Gastroesophageal sphincter (tissue), 4 donors: ENCODE measurements around the gene ZEB2. TPM values are rescaled to one million over a fixed set of nuclear protein-coding genes. Genes with fewer than 3 reads are reported as not detected.

Experiments
- ATAC-seq: fragments of 150-250 bp; one replicate; pipeline ENCODE4 v1.9.1; 2016; ENCODE audit warnings: mild to moderate bottlenecking, moderate library complexity
- H3K27ac ChIP-seq, 4 donors: fragments of 200-600 bp; sonication (generic) in 3 of 4; 1 replicate in 3 of 4; 2 replicates in 1 of 4; pipeline ENCODE4 v1.5.1; 2016 to 2019
- H3K27me3 ChIP-seq: fragments of 200-600 bp; sonication (generic); one replicate; pipeline ENCODE4 v1.5.1; 2019
- H3K36me3 ChIP-seq, 2 donors: fragments of 200-600 bp; sonication (generic); one replicate each; pipeline ENCODE4 v1.5.1; 2019; ENCODE audit warnings: control low read depth in 1 of 2
- H3K4me1 ChIP-seq, 3 donors: fragments of 200-600 bp; sonication (generic); 1 replicate in 2 of 3; 2 replicates in 1 of 3; pipeline ENCODE4 v1.5.1; 2016 to 2019; ENCODE audit warnings: control low read depth in 2 of 3
- H3K4me3 ChIP-seq, 2 donors: fragments of 200-600 bp; sonication (generic); one replicate each; pipeline ENCODE4 v1.5.1; 2019; ENCODE audit warnings: mild to moderate bottlenecking in 1 of 2, moderate library complexity in 1 of 2
- H3K9me3 ChIP-seq, 3 donors: fragments of 200-600 bp; sonication (generic); one replicate each; pipeline ENCODE4 v1.5.1; 2017 to 2019; ENCODE audit warnings: control low read depth in 2 of 3
- CTCF ChIP-seq, 4 experiments: fragments of 200-600 bp in 2 of 4; fragments of 450-650 bp in 2 of 4; sonication (generic) in 1 of 4; IDR thresholded peaks; one replicate each; pipeline ENCODE4 v1.5.1; 2017 to 2019; ENCODE audit warnings: antibody characterized with exemption in 4 of 4, mild to moderate bottlenecking in 2 of 4, moderate library complexity in 2 of 4
- EP300 ChIP-seq: sonication (generic); formaldehyde crosslinking; IDR thresholded peaks from one replicate; pipeline ENCODE4 v1.6.1; 2017; ENCODE audit warnings: antibody characterized with exemption, mild to moderate bottlenecking
- POLR2A ChIP-seq, 2 donors: fragments of 450-650 bp; IDR thresholded peaks; one replicate each; pipeline ENCODE4 v1.6.1; 2017; ENCODE audit warnings: antibody characterized with exemption in 2 of 2, mild to moderate bottlenecking in 2 of 2, moderate library complexity in 1 of 2
- POLR2AphosphoS5 ChIP-seq: sonication (generic); formaldehyde crosslinking; IDR thresholded peaks from one replicate; pipeline ENCODE4 v1.6.1; 2017; ENCODE audit warnings: antibody characterized with exemption
- whole genome bisulfite sequencing, 2 donors: methylation state at CpG; one replicate each; pipeline ENCODE4 v1.1.5; 2018; ENCODE audit warnings: low coverage in 1 of 2; 5-methylcytosine and 5-hydroxymethylcytosine counted together
- total RNA-seq, 4 donors: library from RNA; depleted of rRNA; stranded (reverse); fragments of >200 nt; gene quantifications; one replicate each; pipeline ENCODE4 v1.1.0, GENCODE V29; 2016

Gene ZEB2
- total RNA-seq, 4 donors from 2014 or later: 42.3 to 95.7 (median 53.8) TPM

- peaks cover 0 to 37% (median 0%) of the 10 kb centered on the region in 3 donors for H3K4me1 ChIP-seq
- WGBS, 2 donors: 33 to 42% methylated on average over 1 to 2 of the region's 4 CpGs
- peak overlapping the region in 1 of 2 donors; percentile 66 for H3K4me3 ChIP-seq
- peaks cover 96% of the 10 kb centered on the region for H3K27me3 ChIP-seq
- TF ChIP-seq POLR2AphosphoS5: no peak
- TF ChIP-seq CTCF (IDR thresholded peaks at IDR 0.05): no peak
- TF ChIP-seq EP300: no peak
- no peak for TF ChIP-seq POLR2A (IDR thresholded peaks at IDR 0.05)
- H3K36me3 ChIP-seq: no peaks in the 10 kb centered on the region
- H3K27ac ChIP-seq: peak overlapping the region; percentile 20 to 94 (median 75)
- H3K9me3 ChIP-seq: no peaks in the 10 kb centered on the region
- no peak for ATAC-seq
Observed at GRCh38 chr2:144521686-144522085, 1.8 kb upstream of the ZEB2 start.

- Histone ChIP-seq H3K27ac (peak overlapping the region; percentile 20 to 94 (median 86)), H3K36me3 (no peaks in the 10 kb centered on the region), H3K4me1 (peaks cover 0 to 43% (median 0%) of the 10 kb centered on the region in 3 donors), H3K4me3 (peak overlapping the region; percentile 7 to 66), H3K9me3 (no peaks in the 10 kb centered on the region), H3K27me3 (peaks cover 98% of the 10 kb centered on the region)
- no peak for ATAC-seq
- WGBS, 2 donors: 26 to 41% methylated on average over 8 of the region's 8 CpGs
- TF ChIP-seq POLR2AphosphoS5 (no peak), POLR2A (IDR thresholded peaks at IDR 0.05) (no peak), CTCF (IDR thresholded peaks at IDR 0.05) (no peak)
Observed at GRCh38 chr2:144520756-144521487, 1.0 kb upstream of the ZEB2 start.

GRCh38 chr2:144519597-144519933 is 354 bp downstream of the ZEB2 start:
- Histone ChIP-seq H3K36me3 (no peaks in the 10 kb centered on the region), H3K9me3 (no peaks in the 10 kb centered on the region), H3K4me1 (peaks cover 0 to 45% (median 0%) of the 10 kb centered on the region in 3 donors), H3K27me3 (peaks cover 98% of the 10 kb centered on the region), H3K4me3 (peak overlapping the region; percentile 66 to 73), H3K27ac (peak overlapping the region; percentile 72 to 94 (median 86))
- WGBS, 2 donors: 3 to 23% methylated on average over 3 of the region's 3 CpGs
- no peak for TF ChIP-seq POLR2A (IDR thresholded peaks at IDR 0.05)
- ATAC-seq: no peak

- Histone ChIP-seq H3K9me3 (no peaks in the 10 kb centered on the region), H3K27ac (peak overlapping the region; percentile 72 to 94 (median 86)), H3K27me3 (peaks cover 96% of the 10 kb centered on the region), H3K36me3 (no peaks in the 10 kb centered on the region), H3K4me1 (peaks cover 0 to 39% (median 0%) of the 10 kb centered on the region in 3 donors), H3K4me3 (peak overlapping the region; percentile 66 to 73)
- TF ChIP-seq POLR2A (IDR thresholded peaks at IDR 0.05): no peak
- no peak for TF ChIP-seq CTCF (IDR thresholded peaks at IDR 0.05)
- TF ChIP-seq POLR2AphosphoS5: no peak
- no peak for TF ChIP-seq EP300
- no peak for ATAC-seq
- 12 to 27% methylated on average over 8 of the region's 8 CpGs for WGBS, 2 donors
Observed at GRCh38 chr2:144518748-144519596, 947 bp downstream of the ZEB2 start.

- Histone ChIP-seq H3K4me1 (peaks cover 0 to 33% (median 0%) of the 10 kb centered on the region in 3 donors), H3K4me3 (peak overlapping the region; percentile 66 to 73), H3K27me3 (peaks cover 96% of the 10 kb centered on the region), H3K9me3 (no peaks in the 10 kb centered on the region), H3K27ac (peak overlapping the region; percentile 72 to 94 (median 86)), H3K36me3 (no peaks in the 10 kb centered on the region)
- TF ChIP-seq POLR2A (IDR thresholded peaks at IDR 0.05): no peak
- TF ChIP-seq EP300: no peak
- no peak for TF ChIP-seq CTCF (IDR thresholded peaks at IDR 0.05)
- TF ChIP-seq POLR2AphosphoS5: no peak
- WGBS, 2 donors: 3 to 5% methylated on average over 13 to 19 of the region's 21 CpGs
- ATAC-seq: no peak
Observed at GRCh38 chr2:144517866-144518747, 1.8 kb downstream of the ZEB2 start.
